Vein endothelial cell (primary cell): ENCODE results near the gene GTF2F1. TPM values are rescaled to one million over a fixed set of nuclear protein-coding genes. Genes with fewer than 3 reads are reported as not detected.

ENCODE experiments used
- small RNA-seq: library from RNA; depleted of rRNA; stranded (forward); fragments of <200 nt; gene quantifications from one replicate; pipeline ENCODE3, GENCODE V24; 2012
- total RNA-seq: library from RNA; depleted of rRNA; stranded (reverse); fragments of >200 nt; gene quantifications from 2 replicates; pipeline ENCODE4 v1.2.3, GENCODE V29; 2012

GTF2F1 gene
- 50.8 and 59.4 TPM in 2 replicates for total RNA-seq

GRCh38 chr19:6393074-6393982 is at the start of gene GTF2F1:
TSS of gene GTF2F1 (minus strand) at chr19:6393164. CDS start at chr19:6392995, 169 bp downstream.

GRCh38 chr19:6433663-6434062 is 40.7 kb upstream of the GTF2F1 start, which contains the start of gene SLC25A41:
TSS of gene SLC25A41 (minus strand) at chr19:6433763. CDS start at chr19:6433693, 70 bp downstream.

GRCh38 chr19:6424195-6424938 is 31.4 kb upstream of the GTF2F1 start, which contains the start of gene KHSRP:
TSS of gene KHSRP (minus strand) at chr19:6424811. CDS start at chr19:6424701, 110 bp downstream.

GRCh38 chr19:6375411-6376010 is 17.5 kb downstream of the GTF2F1 start, which contains the start of gene PSPN:
TSS of gene PSPN (minus strand) at chr19:6375933. CDS start at chr19:6375849, 84 bp downstream.

GRCh38 chr19:6372594-6373095 is 20.3 kb downstream of the GTF2F1 start, which contains the start of gene ALKBH7:
TSS of gene ALKBH7 (plus strand) at chr19:6372794. CDS start at chr19:6372821, 27 bp downstream.

GRCh38 chr19:6333439-6333838 is 59.5 kb downstream of the GTF2F1 start, which contains the start of gene ACER1:
TSS of gene ACER1 (minus strand) at chr19:6333612. CDS start at chr19:6333551, 61 bp downstream.

Small RNA genes within 50 kb of the gene (small RNA-seq; reads per million reads assigned to genes)
- gene MIR6790 (not detected), gene MIR6885 (not detected)

Other genes with a start within 250 kb of the GTF2F1 start
- gene MLLT1, start 113.2 kb downstream of the GTF2F1 start, total RNA-seq = 15.2 and 23.2 TPM in 2 replicates
- gene ACER1, start 59.6 kb downstream of the GTF2F1 start, total RNA-seq = not detected in 2 replicates
- 76.2 and 104 TPM in 2 replicates for gene CLPP, start 31.6 kb downstream of the GTF2F1 start, total RNA-seq
- 32.4 and 44.1 TPM in 2 replicates for gene ALKBH7, start 20.4 kb downstream of the GTF2F1 start, total RNA-seq
- gene PSPN, start 17.2 kb downstream of the GTF2F1 start, total RNA-seq = 0.98 and 1.2 TPM in 2 replicates
- gene KHSRP, start 31.6 kb upstream of the GTF2F1 start, total RNA-seq = 166 and 180 TPM in 2 replicates
- 0.33 TPM in 1 of 2 replicates, not detected in the other for gene SLC25A41, start 40.6 kb upstream of the GTF2F1 start, total RNA-seq
- 16.9 and 32.3 TPM in 2 replicates for gene SLC25A23, start 66.6 kb upstream of the GTF2F1 start, total RNA-seq
- not detected in 2 replicates for gene CRB3, start 71.1 kb upstream of the GTF2F1 start, total RNA-seq
- gene DENND1C, start 88.6 kb upstream of the GTF2F1 start, total RNA-seq = not detected in 2 replicates
- not detected in 2 replicates for gene TUBB4A, start 109.1 kb upstream of the GTF2F1 start, total RNA-seq
- gene TNFSF9, start 137.9 kb upstream of the GTF2F1 start, total RNA-seq = 0.65 and 1.1 TPM in 2 replicates
- gene CD70, start 198.0 kb upstream of the GTF2F1 start, total RNA-seq = not detected in 2 replicates